HepG2 (cell line): ENCODE measurements around the gene GLTPD2. TPM values are rescaled to one million over a fixed set of nuclear protein-coding genes. Genes with fewer than 3 reads are reported as not detected.

Experiments
- ARHGAP35 ChIP-seq: sonication (generic); formaldehyde crosslinking; IDR thresholded peaks from 2 replicates; pipeline ENCODE4 v1.9.0; 2022; ENCODE audit warnings: mild to moderate bottlenecking, inconsistent platforms, moderate library complexity, missing genetic modification reagents, borderline replicate concordance
- CREM ChIP-seq, 2 experiments: sonication (generic) in 1 of 2; formaldehyde crosslinking in 1 of 2; IDR thresholded peaks; 2 replicates each; pipeline versions ENCODE4 v1.4.0 to v1.6.1; 2016 to 2020; ENCODE audit warnings: antibody characterized with exemption in 1 of 2, mild to moderate bottlenecking in 1 of 2, missing genetic modification reagents in 1 of 2
- FOXO1 ChIP-seq: sonication (generic); formaldehyde crosslinking; IDR thresholded peaks from 2 replicates; pipeline ENCODE4 v1.4.0; 2020; ENCODE audit warnings: missing genetic modification reagents
- IRF1 ChIP-seq: sonication (generic); formaldehyde crosslinking; IDR thresholded peaks from 2 replicates; pipeline ENCODE4 v1.4.0; 2020; ENCODE audit warnings: low read depth, mild to moderate bottlenecking, missing genetic modification reagents
- MLXIP ChIP-seq: sonication (generic); formaldehyde crosslinking; IDR thresholded peaks from 2 replicates; pipeline ENCODE4 v1.9.0; 2021; ENCODE audit warnings: missing genetic modification reagents, borderline replicate concordance
- MXI1 ChIP-seq: IDR thresholded peaks from 3 replicates; pipeline ENCODE4 v1.6.1; 2012; ENCODE audit warnings: low read depth, low read length, inconsistent platforms, borderline replicate concordance
- NCOA2 ChIP-seq: sonication (generic); formaldehyde crosslinking; IDR thresholded peaks from 2 replicates; pipeline ENCODE4 v1.8.0; 2022; ENCODE audit warnings: inconsistent platforms
- NFAT5 ChIP-seq: sonication (generic); formaldehyde crosslinking; IDR thresholded peaks from 2 replicates; pipeline ENCODE4 v1.4.0; 2020; ENCODE audit warnings: missing genetic modification reagents
- SP4 ChIP-seq: sonication (generic); formaldehyde crosslinking; IDR thresholded peaks from 2 replicates; pipeline ENCODE4 v1.8.1; 2023; ENCODE audit warnings: mild to moderate bottlenecking, missing genetic modification reagents
- THAP11 ChIP-seq: IDR thresholded peaks from 2 replicates; pipeline ENCODE4 v1.6.1; 2016; ENCODE audit warnings: missing biosample characterization, missing genetic modification reagents
- ZNF275 ChIP-seq: sonication (generic); formaldehyde crosslinking; IDR thresholded peaks from 2 replicates; pipeline ENCODE4 v1.8.0; 2022; ENCODE audit warnings: missing genetic modification reagents, mild to moderate bottlenecking, inconsistent platforms, borderline replicate concordance
- ZNF550 ChIP-seq: sonication (generic); formaldehyde crosslinking; IDR thresholded peaks from 2 replicates; pipeline ENCODE4 v1.4.0; 2020; ENCODE audit warnings: mild to moderate bottlenecking, missing genetic modification reagents, borderline replicate concordance
- ZNF562 ChIP-seq: sonication (generic); formaldehyde crosslinking; IDR thresholded peaks from 2 replicates; pipeline ENCODE4 v1.8.0; 2022; ENCODE audit warnings: missing genetic modification reagents, borderline replicate concordance
- polyA plus RNA-seq, 8 experiments: library from polyadenylated mRNA; depleted of rRNA in 3 of 8; stranded (reverse) in 7 of 8; unstranded in 1 of 8; fragments of >200 nt; fragmentation: Illumina TruSeq in 4 of 8; extraction: Trizol in 4 of 8; gene quantifications; 2 replicates each; pipeline versions ENCODE4 v1.2.1 to v1.2.3, GENCODE V29; 2011 to 2016; ENCODE audit warnings: low read depth in 4 of 8, missing spikeins in 1 of 8, mixed read lengths in 1 of 8; ENCODE audit not compliant: insufficient read depth in 1 of 8
- total RNA-seq, 5 experiments: library from RNA; depleted of rRNA; stranded (reverse); fragments of >200 nt; fragmentation: Illumina TruSeq; extraction: Trizol; gene quantifications; 2 replicates each; pipeline ENCODE4 v1.2.3, GENCODE V29; 2016; ENCODE audit warnings: low read depth in 1 of 5
- TF ChIP-seq, protein P1 (sequence below): sonication (generic); formaldehyde crosslinking; IDR thresholded peaks from 2 replicates; pipeline ENCODE4 v1.5.0; 2020; ENCODE audit warnings: missing genetic modification reagents
- TF ChIP-seq, protein P2 (sequence below): sonication (generic); formaldehyde crosslinking; IDR thresholded peaks from 2 replicates; pipeline ENCODE4 v1.5.0; 2020; ENCODE audit warnings: missing genetic modification reagents, mild to moderate bottlenecking, borderline replicate concordance

Gene GLTPD2
- total and polyA plus RNA-seq, 2 of the 13 experiments (the other 11 are each of a cell fraction or from before 2014, with no cell fraction given) = 7.5 to 12.9 TPM

GRCh38 chr17:4788807-4789700, at the start of gene GLTPD2 (continued):
- TF ChIP-seq, protein P1, sequence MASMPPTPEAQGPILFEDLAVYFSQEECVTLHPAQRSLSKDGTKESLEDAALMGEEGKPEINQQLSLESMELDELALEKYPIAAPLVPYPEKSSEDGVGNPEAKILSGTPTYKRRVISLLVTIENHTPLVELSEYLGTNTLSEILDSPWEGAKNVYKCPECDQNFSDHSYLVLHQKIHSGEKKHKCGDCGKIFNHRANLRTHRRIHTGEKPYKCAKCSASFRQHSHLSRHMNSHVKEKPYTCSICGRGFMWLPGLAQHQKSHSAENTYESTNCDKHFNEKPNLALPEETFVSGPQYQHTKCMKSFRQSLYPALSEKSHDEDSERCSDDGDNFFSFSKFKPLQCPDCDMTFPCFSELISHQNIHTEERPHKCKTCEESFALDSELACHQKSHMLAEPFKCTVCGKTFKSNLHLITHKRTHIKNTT (CRISPR knock-in tag) = no peak
- peak; percentile 56; the same call in 1 of the 2 replicates for TF ChIP-seq NCOA2 (CRISPR knock-in tag)
- TF ChIP-seq IRF1 (CRISPR knock-in tag) = no peak
- no peak for TF ChIP-seq ZNF275 (CRISPR knock-in tag)
- TF ChIP-seq ARHGAP35 (CRISPR knock-in tag) = peak; percentile 75; the same call in 1 of the 2 replicates
- no peak for TF ChIP-seq MLXIP (CRISPR knock-in tag)
- peak; percentile 73; the same call in 1 of the 2 replicates for TF ChIP-seq THAP11 (CRISPR knock-in tag)
- peak; percentile 60; the same call in 1 of the 2 replicates for TF ChIP-seq SP4 (CRISPR knock-in tag)
- TF ChIP-seq, protein P2, sequence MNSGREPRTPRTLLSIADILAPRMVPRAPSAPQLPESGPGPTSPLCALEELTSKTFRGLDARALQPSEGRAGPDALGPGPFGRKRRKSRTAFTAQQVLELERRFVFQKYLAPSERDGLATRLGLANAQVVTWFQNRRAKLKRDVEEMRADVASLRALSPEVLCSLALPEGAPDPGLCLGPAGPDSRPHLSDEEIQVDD (CRISPR knock-in tag) = no peak
- peak; percentile 79; the same call in 1 of the 3 replicates for TF ChIP-seq MXI1
- TF ChIP-seq CREM (IDR thresholded peaks at IDR 0.05) = no peak
- TF ChIP-seq CREM (CRISPR knock-in tag; IDR thresholded peaks at IDR 0.05) = no peak
- TF ChIP-seq NFAT5 (CRISPR knock-in tag) = no peak; the same call in 1 of the 2 replicates
- TF ChIP-seq ZNF550 (CRISPR knock-in tag) = no peak
- TF ChIP-seq ZNF562 (CRISPR knock-in tag) = no peak
- peak; percentile 63; the same call in 1 of the 2 replicates for TF ChIP-seq FOXO1 (CRISPR knock-in tag)
